GM19372 (cell line): ENCODE data around the gene GRB2.

ENCODE experiments used
- ATAC-seq: cut with Tn5 transposase; IDR thresholded peaks from one replicate; pipeline ENCODE4 v1.9.1; 2021; ENCODE audit warnings: mild to moderate bottlenecking, low read depth, moderate library complexity; ENCODE audit not compliant: unreplicated experiment

GRB2 gene

DNA sequence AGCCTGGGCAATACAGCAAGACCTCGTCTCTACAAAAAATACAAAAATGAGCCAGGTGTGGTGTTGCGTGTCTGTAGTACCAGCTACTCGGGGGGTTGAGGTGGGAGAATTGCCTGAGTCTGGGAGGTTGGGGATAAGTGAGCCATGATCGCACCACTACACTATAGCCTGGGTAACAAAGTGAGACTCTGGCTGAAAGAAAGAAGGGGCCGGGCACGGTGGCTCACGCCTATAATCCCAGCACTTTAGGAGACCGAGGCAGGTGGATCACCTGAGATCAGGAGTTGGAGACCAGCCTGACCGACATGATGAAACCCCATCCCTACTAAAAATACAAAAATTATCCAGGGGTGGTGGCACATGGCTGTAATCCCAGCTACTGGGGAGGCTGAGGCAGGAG lies 10.5 kb upstream of the GRB2 start:
- no peak for ATAC-seq

DNA sequence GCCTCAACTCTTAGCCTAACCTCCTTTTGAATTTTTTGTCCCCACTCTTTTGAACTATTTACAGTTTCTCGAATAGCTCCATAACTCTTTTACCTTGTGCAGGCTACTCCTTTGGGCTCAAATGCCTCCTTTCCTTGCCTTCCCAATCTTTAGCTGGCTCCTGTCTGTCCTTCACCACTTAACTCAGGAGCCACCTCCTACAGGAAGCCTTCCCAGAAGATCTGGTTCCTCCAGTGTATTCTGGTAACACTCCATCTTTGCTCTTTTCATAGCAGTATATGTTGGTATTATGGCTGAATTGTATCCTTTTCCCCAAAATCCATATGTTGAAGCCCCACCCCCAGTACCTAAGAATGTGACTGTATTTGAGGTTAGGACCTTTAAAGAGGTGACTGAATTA lies 9.0 kb upstream of the GRB2 start:
- ATAC-seq = no peak

DNA sequence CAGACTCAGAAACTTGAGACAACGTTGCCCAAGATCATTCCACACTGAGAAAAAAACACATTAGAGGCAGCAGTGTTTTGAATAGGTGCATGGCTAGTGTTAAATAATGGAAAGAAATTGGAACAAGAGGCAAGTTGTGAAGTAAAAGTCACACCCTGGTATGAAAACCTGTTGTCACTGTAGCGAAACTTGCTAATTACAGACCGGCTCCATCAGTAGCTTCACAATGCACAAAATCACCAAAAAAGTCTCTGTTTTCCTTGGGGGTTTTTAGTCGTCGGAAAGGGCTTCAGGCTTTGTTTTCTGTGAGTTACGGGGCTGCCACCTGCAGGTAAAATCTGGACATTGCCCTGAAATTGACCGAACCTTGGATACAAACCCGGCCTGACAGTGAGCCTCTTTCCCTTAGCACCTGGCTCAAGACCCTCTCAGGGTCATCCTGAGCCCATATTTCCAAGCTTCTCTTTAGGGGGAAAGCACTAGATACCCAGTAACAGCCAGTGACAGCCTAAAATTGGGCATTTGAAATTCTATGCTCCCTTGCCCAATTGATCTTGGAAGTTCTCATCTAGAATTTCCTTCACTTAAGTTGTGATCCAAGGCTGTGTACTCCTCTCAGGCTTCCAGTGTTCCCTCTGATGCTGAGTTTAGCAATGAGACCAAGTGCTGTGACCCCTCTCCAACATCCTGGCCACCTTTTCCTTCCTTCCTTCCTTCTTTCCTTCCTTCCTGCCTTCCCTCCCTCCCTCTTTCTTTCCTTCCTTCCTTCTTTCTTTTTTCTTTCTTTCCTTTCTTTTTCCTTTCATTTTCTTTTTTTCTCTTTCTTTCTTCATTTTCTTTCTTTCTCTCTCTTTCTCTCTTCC lies 7.2 kb upstream of the GRB2 start:
- ATAC-seq = no peak

DNA sequence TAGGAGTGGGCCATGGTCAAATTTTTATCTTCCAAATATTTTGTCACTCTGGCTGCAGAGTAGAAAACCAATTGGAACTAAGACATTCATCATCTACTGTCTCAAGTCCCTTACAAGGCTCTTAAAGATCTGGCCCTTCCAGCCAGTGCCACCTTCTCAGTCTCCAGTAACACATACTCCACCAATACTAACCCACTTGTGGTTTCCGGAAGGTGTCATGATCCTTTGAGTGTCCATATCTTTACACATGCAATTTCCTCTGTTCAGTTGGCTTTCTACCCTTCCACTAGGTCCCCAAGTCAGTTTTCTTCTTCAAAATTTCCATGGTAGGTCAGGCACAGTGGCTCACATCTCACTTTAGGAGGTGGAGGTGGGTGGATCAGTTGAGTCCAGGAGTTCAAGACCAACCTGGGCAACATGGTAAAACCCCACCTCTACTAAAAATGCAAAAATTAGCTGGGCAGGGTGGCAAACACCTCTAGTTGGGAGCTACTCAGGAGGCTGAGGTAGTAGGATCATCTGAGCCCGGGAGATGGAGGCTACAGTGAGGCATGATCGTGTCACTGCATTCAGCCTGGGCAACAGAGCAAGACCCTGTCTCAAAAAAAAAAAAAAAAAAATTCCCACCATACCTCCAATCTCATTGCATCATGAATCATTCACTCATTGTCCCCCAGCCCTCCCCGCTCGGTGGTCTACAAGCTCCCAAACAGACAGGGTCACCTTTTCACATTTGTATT lies 6.0 kb upstream of the GRB2 start:
- ATAC-seq = no peak

DNA sequence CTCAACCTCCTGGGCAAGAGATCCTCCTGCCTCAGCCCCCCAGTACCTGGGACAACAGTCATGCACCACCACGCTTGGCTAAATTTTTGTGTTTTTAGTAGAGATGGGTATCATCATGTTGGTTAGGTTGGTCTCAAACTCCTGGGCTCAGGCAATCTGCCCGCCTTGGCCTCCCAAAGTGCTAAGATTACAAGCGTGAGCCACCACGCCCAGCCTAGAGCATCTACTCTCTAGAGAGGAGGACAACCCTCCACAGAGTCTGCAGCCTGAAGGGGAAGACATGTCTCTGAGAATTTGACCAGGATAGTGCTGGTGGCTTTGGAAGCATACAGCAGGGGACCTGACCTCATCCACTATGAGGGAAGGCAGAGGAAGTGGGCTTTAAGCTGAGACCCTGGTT lies 4.7 kb upstream of the GRB2 start:
- ATAC-seq = no peak

DNA sequence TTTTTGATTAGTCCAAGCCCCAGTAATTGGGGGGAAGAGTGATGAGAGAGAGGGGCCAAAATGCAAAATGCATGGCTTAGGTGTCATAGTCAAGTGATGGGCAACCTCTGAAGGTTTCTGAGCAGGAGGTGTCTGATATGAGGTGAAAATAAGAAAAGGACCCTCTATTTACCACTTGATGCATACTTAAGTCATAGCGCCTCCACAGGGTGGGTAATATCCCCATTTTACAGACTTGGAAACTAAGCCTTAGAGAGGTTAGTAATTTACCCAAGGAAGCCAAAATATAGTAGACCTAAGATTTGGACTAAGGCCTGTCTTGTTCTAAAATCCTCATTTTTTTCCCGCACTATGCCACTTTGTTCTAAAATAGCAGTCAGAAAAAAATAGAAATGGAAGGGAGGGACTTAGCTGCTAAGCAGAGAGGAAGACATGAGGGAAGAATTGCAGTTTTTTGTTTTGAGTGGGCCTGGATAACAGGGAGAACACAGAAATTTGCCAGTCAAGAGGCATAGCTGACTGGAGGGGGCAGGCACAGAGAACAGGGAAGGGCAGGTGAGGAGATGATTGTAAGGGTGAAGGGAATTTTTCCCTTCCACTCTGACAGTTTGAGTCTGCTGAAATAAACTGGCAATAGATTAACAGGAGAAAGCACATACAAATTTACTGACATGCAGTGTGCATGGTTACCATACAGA lies 2.3 kb upstream of the GRB2 start:
- ATAC-seq = no peak

DNA sequence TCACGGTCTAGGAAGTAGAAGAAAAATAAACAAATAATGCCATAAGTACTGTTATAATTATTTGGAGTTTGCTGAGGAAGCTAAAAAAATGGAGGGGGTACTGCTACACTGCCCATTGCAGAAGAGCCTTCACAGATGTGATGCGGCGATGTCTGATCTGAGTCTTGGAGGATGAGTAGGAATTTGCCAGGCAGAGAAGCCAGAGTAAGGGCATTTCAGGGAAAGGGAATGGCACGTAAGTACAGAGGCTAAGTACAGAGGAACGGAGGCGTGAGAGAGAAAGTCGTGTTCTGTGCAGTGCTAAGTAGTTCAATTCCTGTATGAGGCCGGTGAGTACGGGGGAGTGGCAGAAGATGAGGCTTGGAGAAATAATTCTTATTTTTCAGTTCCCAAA lies 741 bp upstream of the GRB2 start:
- ATAC-seq = no peak

DNA sequence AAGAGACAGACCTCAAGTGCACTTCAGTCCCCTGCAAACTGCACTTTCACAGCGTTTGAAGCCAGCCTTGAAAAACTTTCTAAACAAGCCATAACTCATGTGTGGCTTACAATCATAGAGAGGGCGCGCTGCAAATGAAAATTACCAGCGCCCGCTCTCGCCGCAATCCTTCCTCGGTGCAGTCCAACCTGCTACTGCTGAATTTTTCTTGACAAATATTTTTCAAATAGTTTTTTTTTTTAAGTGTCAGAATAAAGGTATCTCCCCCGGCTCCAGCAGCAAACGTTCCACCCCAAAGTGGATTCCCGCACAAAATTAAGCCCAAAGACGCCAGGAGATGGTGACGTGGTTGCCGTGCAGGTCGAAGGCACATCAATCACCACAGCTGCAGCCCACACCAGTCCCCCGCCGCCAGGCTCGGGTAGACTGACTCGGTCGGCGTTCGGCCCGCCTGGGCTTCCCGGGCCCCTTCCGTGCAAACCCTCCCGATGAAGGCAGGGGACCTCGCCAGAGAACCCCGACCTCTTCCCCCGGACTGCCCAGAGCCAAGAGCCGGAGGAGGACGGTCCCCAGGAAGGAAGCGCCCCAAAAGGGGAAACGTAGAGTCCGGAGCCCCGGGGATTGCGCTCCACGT lies 630 bp downstream of the GRB2 start:
- ATAC-seq = peak; percentile 17

DNA sequence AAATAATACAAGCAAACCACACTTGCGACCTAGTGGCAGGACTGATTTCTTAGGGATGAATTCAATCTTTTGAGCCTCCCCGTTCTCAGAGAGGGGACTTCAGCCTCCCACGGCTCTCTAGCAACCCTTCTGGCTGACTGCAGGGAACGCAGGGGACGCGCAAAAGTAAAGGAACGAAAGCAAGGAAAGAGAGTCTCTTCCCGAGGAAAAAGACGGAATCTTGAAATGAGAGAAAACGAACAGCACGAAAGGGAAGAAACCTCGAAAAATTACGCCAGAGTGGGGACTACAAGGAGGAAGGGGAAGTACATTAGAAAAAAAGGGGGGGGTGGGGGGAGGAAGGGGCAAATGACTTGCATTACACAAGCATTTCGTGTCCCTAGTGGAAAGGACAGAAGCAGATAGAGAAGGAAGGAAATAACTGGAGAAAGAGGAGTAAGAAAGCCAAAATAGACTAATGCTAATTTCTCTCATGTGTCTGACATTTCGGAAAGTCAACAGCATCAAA lies 1.2 kb downstream of the GRB2 start:
- ATAC-seq = no peak

DNA sequence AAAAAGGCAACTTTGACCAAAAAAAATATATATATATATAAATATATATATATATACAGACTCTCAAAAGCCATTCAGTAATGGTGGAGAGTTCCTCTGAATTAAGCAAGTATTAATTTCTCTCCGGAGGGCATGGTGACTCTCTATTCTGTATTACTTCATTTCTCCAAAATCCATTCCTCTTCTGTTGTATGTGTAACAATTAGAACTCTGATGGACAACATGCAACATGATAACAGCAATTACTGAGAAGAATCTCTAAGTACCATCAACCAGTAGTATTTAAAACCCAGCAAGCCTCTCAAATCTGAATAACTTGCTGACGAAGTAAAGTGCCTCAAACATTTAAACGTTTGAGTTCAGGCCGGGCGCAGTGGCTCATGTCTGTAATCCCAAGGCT lies 2.3 kb downstream of the GRB2 start:
- ATAC-seq = no peak

DNA sequence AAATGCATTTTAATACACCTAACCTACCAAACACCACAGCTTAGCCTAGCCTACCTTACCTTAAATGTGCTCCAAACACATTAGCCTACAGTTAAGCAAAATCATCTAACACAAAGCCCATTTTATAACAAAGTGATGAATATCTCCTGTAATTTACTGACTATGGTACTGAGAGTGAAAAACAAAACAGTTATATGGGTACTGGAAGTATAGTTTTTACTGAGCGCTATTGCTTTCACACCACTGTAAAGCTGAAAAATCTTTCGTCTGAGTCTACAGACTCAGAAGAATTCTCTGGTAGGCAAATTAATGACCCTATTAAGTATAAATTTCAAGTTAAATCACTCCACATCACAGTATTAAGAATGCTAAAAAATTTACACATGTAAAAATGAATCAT lies 3.5 kb downstream of the GRB2 start:
- no peak for ATAC-seq

DNA sequence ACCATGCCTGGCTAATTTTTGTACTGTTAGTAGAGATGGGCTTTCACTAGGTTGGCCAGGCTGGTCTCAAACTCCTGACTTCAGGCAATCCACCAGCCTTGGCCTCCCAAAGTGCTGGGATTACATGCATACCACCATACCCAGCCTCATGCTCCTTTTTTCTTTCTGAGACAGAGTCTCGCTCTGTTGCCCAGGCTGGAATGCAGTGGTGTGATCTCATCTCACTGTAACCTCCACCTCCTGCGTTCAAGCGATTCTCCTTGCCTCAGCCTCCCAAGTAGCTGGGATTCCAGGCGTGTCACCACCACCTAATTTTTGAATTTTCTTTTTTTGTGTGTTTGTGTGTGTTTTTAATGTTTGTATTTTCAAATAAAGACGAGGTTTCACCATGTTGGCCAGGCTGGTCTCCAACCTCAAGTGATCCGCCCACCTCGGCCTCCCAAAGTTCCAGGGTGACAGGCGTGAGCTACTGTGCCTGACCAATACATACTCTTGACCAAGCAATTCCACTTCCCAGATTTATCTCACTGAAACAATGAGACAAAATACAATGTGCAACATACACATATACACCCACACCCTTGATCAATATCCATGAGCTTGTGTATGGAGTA lies 5.0 kb downstream of the GRB2 start:
- ATAC-seq = no peak

DNA sequence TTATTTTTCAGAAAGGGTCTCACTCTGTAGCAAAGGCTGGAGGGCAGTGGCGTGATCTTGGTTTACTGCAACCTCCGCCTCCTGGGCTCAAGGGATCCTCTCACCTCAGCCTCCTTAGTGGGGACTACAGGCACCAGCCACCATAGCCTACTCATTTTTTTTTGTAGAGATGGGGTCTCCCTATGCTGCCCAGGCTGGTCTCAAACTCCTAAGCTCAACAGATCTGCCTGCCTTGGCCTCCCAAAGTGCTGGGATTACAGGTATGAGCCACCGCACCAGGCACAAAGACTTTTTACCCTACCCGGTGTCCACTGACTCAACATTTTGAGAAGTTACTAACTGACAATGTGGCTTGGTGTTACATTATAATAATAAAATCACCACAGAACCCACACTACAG lies 7.2 kb downstream of the GRB2 start:
- no peak for ATAC-seq

DNA sequence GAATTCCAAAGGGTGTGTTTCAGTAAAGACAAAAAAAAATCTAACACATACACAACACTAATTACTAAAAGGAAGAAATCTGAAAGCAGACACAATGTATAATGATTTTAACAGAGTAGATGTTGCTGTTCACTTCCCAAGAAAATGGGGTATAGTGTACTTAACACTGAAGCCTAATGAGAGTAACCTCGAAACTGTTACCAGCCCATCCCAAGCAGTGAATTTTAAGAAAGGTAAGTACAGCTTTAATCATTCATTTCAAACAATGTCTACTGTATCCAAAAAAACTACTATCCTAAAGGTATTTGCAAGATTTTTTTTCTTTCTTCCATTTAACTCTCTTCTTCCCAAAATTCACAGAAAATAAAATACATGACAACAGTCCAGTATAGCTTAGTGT lies 8.3 kb downstream of the GRB2 start:
- no peak for ATAC-seq

DNA sequence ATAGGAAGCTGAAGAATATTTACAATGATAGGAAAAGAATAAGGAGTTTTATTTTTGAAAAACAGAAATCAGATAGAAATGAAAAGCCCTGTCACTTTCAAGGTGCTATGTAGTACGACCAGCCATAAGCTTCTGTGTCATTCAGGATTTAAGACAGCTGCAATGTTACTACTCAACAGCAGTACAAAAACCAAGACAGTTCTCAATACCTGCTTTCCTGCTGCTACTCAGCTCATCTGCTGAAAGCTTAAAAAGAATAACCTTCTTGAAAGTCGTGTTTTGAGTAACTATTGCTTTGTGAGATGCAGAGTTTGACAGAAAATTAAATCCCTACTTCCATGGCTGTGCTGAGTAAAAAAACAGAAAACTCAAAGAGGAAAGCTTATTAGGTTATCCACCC lies 8.7 kb downstream of the GRB2 start:
- ATAC-seq = no peak

DNA sequence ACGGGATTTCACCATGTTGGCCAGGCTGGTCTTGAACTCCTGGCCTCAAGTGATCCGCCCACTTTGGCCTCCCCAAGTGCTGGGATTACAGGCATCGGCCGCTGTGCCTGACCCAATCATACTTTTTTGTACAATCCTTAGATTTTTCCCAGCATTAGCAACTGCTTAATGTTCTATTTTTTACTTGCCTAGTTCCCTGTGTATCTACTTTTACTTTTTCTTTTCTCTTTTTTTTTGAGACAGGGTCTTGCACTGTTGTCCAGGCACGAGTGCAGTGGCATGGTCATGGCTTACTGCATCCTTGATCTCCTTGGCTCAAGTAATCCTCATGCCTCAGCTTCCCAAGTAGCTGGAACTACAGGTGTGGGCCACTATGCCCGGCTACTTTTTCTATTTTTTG lies 9.5 kb downstream of the GRB2 start:
- ATAC-seq = no peak

DNA sequence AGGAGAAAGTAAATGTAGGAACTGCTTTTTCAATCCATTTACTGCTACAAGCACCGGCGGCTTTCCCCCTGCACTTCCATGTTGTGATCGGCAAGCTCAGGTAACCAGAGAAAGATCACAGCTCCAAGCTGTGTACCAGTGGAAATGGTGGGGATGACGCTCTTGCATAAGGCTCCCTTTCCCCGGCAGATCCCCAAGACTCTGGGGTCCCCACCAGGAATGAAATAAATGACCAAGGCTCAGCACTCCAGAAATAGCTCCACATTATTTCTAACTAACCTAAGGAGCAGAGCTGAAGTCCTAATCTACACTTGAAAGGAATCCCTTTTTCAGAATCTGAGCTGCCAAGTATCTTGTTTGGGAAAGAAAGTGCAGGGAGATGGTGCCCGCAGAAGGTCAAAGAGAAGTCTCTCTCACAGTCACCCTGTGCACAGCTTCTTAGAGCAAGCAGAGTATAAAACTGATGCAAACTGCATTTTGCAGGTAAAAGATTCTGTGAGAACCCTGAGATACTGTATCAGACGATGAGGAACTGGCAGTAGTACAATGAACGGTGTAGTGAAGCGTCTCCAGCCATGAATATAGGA lies 11.1 kb downstream of the GRB2 start:
- no peak for ATAC-seq

DNA sequence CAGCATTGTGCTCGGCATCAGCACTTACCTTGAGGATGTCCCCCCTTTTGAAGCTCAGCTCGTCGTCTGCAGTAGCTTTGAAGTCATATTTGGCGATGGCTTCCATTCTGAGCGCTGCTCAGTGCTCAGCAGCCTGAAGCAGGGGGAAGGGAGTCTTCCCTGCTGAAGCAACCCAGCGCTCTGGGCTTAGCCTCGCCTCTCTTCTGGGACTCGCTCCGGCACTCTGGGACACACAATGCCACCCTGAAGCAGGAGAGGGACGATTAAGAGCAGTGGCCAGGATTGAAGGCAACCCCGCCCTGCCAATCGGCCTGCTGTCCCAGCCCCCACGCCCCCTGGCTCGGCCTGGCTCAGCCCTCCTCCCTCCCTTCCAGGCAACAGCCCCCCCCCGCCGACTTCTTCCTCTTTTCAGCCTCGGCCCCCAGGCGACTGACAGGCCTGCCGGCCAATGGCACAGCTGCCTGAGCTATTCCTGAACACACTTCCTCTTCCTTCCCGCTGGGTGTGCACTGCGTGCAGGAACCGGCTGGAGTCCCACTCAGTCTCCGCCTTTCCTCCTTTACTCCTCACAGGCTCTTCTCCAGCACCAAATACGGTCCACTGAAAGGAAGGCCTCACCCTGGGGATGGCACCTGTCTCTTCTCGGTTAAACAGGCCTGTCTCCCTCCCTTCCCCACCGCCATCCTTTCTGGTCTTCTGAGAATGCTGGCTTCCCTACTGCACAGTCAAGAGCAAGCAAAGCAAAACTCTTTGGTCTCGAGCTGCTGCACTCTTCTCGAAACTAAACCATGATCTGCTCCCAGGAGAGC lies 11.8 kb downstream of the GRB2 start:
- ATAC-seq = peak; percentile 74

DNA sequence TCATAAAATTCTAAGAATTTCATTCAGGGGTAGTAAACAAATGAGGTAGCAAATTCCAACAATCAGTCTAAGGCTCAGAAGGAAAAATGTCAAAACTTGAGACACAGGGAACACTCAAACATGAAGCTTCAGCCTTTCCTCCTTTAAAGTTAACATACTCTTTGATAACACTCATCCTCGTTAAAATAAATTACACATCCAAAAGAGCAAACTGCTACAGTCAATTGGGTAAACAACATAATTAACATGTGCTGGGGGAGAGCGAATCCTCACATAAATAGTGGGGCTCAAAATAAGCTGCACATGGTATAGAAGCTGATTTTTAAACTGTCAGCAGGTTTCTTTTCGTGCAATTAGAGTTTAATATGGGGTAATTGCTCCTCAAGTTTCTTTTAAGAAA lies 12.9 kb downstream of the GRB2 start:
- no peak for ATAC-seq
